Activated effector memory CD4-positive, alpha-beta T cell treated with Interleukin-2 at 50 U/mL for 16 hours (primary cell): Measurements from ENCODE around the gene MAN2B2.

Source experiments
- DNase-seq: peaks from one replicate; pipeline ENCODE4 v3.0.0-alpha.2; 2020

The MAN2B2 gene

DNA sequence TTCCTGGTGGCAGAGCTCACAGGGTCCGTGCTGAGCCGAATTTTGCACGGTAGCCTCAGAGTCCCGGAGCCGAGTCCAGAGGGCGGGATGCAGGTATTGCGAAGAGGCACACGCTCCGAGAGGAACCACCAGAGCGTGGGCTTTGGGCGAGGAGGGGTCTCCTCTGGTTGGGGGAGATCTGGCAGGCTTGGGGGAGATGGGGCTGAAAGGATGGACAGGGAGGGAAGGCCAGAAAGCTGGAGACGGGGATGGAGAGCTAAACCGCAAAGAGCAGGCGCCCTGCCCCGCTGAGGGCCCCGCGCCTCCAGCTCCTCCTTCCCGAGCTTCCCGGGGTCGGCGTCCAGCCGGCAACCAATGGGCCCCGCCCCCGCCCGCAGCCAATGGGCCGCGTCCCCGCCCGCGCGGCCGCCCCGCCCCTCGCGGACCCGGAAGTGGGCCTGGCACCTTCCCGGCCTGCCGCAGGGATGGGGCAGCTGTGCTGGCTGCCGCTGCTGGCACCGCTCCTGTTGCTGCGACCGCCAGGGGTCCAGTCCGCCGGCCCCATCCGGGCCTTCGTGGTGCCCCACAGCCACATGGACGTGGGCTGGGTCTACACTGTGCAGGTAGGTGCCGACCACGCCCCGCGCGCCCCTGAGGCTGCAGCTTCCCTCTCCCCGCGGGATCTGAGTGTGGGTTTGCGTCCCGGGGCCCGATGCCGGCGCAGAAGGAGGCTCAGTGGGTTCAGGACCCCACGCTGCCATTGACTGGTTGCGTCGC is at the start of gene MAN2B2:
TSS of gene MAN2B2 (plus strand) at position 443 of the 756 bp plus-strand sequence. CDS start at position 465, 22 bp downstream.
- DNase-seq, result peak; percentile 80

DNA sequence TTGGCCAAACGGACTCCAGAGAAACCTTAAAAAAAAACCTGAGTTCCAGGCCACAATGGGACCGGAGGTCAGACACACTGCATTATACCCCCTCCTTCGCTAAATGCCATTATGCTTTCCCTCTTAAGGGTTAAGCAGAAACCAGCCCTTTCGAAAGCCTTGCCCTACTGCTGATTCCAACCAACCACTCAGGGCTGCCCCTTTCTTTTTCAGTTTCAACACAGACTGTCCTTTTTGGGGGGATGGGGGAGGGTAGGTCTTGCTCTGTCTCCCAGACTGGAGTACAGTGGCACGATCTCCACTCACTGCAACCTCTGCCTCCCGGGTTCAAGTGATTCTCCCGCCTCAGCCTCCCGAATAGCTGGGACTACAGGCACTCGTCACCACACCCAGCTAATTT is 49.5 kb upstream of the MAN2B2 start:
- no peak for DNase-seq

DNA sequence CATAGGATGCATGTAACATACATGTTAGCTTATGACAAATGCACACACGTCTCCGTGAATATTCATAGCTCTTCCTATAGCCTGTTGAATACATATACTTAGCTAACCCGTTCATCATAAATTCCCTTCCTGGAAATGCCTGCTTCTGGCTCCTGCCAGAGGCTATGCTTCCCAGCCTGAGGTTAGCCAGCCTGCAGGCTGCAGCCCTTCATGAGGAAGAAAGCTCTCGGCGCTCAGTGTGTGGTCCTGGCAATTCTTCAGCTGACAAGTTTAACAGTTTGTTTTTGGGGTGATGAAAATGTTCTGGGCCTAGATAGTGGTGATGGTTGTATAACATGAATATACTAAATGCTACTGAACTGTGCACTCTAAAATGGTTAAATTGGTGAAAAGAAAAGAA is 48.8 kb upstream of the MAN2B2 start:
- DNase-seq, result no peak

DNA sequence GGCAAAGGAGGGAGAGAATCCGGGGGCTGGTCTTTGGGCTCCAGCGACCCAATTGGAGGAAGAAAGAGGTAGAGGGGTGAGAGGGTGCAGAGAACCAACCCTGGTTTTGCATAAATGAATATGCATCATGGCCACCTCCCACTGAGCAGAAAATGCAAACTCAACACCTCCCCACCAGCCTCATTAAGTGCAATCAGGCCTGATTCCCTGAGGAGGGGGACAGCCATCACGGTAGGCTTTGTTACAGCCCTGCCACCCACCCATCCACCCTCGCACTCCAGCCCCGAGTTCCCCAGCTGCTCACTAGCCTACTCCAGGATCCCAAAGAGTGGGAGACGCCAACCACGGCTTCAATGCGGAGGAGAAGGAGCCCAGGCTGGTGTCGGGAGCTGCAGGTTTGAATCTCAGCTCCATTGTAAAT is 48.3 kb upstream of the MAN2B2 start:
- DNase-seq, result no peak

DNA sequence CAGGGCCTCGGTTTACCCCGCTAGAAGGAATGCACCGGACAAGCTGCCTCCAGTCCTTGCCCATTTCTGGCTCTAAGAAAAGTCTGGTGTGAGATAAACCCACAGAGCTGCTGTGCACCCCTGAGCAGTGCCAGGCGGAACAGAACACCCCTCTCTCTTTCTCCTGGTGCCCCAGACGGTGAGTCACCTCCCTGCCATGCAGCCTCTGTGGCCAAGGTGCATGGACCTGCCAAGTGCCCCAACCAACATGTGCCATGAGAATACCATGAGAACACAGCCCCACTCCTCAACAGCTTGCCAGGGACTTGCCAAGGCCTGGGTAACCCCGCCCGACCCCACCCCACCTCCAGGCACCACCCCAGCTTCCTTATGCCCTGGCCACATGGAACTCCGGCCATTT is 47.7 kb upstream of the MAN2B2 start:
- DNase-seq, result no peak

DNA sequence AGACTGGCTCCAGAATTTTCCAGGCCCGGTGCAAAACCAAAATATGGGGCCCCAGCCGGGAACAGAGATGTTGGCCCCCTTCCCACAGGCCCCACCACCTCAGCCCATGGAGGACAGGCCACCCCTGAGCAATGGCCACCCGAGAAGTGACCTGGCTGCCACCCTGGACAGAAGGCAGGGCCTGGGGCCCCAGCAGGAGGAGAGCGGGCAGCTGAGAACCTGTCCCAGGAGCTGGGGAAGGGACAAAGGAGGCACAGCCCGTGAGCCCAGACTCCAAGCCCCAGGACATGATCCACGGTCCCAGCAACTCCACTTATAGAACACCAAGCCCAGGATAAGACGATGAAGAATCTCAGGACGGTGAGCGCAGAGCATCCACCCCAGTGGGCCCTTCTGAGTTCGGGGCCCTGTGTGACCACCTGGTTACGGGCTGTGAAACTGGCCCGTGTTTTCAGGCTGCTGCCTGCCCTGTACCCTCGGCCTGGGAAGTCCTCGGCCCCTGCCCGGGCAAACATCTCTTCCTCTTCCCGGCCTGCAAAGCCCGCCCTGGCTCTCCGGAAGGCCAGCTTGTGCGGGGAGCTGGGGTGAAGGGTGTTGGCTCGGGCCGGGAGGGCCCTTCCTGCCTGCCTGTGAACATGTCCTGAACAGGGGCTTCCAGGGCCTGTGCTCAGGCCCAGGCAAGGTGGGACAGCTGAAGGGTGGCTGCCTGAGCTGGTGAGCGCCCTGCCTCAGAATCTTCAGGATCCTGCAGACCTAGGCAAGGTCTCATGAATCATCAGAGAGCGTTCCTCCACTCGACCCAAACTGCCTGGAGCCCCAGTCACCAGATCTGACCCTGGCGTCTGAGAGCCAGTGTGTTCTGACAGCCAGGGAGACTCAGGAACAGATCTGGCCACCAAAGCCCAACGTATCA is 47.0 kb upstream of the MAN2B2 start:
- DNase-seq, result no peak

DNA sequence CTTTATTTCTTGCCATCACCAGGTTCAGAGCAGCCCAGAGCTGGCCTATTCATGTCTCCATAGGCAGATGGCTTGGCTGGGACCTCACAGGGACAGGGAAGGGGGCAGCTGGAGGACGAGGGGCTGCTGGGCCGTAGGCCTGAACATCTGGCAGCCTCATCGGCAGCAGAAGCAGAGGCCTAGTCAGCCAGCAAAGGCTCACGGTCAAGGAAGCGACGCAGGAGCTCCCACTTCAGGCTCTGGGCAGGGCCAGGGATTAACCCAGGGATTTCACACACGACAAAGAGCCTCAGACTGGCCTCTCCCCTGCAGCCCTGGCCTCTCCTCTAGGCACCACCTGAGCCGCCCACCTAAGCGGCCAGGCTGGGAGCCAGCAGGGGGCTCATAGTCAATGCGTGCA is 46.0 kb upstream of the MAN2B2 start:
- no peak for DNase-seq

DNA sequence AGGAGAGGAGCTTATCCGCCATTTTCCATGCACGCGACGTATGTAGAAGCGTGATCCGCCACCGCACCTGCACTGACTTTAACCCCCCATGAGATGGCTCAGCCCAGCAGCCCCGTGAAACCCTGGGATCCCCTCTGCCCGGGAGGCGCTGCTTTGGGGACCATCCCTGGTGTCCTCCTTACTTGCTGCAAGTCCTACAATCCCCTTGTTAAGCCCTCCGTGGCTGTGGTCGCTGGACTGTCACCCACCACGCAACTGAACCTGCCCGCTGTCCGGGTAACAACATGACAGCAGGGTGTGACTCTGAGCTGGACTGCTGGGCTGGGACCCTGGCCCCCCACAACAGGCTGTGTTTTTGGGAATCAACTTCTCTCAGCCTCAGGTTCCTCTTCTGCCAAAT is 44.7 kb upstream of the MAN2B2 start:
- no peak for DNase-seq

DNA sequence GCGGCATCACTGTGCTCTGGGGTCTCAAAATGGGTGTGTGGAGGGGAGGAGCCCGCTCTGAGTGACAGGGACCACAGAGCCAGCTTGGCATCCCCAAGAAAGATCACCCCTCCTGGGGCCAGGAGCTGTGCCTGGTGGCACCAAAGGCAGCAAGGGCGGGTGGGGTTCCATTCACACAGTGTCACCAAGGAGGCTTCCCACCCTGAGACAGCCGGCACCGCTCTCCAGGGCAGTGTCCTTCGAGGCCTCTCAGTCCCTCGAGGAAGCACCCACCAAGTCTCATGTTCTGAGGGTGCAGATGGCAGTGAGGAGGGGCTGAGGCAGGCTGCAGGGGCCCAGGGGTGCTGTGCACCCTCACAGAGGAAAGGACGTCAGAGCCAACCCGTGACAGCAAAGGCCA is 44.0 kb upstream of the MAN2B2 start:
- no peak for DNase-seq

DNA sequence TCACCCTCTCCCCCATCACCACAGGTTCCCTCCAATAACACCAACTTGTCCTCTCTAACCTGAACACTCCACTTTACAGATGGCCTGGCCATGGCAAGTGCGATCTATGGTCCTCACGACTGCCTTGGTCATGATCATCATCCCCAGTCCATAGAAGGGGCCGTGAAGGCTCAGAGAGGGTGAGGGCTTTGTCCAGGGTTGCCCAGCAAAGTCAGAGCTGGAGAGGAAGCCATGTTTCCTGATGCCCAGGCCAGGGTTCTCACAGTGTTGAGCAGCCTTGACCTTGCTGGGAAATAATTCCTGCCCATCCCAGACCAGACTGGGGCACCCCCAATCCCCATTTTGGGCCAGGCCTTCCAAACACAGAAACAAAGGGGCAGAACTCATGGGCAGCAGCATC is 42.9 kb upstream of the MAN2B2 start:
- DNase-seq, result no peak

DNA sequence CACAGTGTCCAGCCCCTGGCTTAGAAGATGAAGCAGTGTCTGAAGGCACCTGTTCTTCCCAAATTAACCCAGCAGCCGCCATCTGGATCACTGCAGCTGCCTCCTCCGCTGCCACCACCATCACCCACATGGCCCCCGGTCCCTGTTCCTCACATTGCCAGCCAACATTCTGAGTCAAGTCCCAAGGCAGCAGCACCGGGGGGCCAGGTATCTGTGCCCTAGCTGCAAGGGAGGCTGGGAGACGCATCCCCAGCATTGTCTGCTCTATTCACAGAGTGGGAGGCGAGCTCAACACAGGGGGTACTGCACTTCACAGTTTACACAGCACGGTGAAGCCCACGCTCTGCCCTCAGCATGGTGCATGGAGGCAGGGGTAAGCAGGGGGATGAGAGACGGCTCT is 42.3 kb upstream of the MAN2B2 start:
- DNase-seq, result no peak

DNA sequence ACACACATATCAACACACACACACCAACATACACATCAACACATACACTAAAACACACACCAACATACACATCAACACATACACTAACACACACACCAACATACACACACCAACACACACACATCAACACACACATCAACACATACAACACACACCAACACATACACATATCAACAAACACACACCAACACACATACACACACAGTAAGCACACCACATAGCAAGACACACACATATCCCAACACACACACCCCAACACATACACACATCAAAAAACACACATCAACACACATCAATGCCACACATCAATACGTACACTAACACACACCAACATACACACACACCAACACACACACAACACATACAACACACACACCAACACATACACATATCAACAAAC is 40.9 kb upstream of the MAN2B2 start:
- no peak for DNase-seq

DNA sequence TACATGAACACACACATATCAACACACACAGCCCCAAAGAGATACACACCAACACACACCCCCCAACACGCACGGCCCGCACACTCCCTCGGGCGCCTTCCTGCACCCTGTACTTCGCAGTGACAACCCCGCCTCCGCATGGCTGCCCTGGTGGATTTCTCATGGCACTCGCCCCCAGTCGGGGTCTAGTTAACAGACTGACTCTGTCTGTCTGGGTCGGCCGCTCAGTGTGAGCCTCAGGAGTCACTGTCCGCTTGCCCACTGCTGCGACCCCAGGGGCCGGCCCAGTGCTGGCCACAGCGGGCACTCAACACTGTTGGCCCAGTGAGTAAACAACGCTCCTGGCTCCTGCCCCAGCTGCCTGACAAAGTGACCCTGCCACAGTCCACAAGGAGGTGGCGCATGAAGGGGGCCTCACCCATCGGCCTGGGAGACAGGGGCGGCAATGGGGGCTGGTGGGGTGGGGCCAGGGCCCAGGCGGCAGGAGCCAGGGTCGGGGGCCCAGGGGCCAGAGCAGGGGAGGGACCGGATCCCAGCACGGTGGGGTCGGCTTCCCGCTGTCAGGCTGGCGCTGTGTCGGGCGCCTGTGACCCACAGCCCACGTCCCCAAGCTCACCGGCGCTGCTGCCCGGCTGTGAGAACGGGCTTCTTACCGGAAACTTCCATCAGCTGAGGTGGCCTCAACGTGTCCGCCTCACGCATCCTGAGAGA is 40.2 kb upstream of the MAN2B2 start:
- DNase-seq, result no peak

DNA sequence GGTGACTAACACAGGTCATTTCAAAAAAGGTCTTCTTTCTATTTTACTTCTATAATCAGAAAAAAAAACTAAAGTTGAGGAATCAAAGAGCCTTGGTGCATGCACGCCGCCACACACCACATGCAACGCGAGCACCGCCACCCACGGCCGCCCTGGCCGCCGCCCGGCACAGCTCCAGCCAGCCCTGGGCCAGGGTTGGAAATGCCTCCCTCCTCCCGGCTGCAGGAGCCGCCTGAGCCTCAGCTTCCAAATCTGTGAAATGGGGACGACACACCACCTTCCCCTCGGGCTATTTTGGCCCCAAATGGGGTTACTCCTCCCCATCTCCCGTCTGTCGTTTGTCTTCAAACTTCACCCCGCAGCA is 39.7 kb upstream of the MAN2B2 start:
- no peak for DNase-seq

DNA sequence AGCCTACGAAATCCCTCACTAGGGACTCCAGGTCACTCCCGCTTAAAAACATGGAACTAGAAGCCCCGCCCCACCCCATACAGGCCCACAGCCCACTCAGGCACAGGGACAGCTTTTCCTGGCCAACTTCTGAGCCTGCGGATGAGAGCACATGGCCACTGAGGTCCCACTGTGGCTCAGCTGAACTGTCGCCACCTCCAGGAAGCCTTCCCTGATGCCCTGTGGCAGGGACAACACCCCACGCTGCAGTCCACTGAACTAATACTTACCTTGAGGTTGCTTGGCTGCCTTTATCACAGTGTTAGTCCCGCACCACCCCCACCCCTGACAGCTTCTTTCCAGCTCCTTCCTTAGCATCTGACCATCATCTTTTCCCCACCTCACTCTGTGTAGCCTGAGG is 39.3 kb upstream of the MAN2B2 start:
- no peak for DNase-seq

DNA sequence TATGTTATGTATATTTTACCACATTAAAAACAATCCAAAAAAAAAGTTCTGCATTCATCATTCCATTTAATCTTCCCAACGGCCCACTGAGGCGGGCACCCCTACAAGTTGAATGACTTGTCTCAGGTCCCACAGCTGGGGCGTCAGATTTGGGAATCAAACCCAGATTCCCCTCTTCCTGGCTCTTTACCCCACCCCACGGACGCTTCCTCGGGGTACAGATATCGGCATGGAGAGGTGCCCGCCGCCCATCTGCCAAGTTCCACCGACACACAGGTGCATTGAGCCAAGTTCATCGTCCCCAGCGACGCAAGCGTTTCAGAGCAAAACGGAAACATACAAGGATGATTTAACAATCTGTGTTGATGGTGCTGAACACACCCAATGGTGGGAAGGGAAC is 36.9 kb upstream of the MAN2B2 start:
- DNase-seq, result no peak

DNA sequence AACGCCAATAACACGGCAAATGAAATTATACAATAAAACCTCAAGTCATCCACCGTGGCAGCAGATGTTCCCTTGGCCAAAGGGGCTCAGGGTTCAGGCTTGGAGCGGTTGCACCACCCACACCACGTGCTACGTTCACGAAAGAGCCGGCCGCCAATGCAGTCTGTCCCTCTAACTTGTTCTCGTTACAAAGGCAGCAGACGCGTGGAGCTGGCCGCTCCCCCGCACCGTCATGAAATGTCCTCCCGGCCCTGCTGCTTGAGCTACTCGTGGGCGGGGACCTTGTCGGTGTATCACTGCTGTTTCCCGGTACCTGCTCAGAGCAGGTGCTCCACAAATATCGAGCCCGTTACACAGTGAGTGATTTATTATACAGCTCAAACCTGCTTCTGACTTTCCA is 36.4 kb upstream of the MAN2B2 start:
- no peak for DNase-seq

DNA sequence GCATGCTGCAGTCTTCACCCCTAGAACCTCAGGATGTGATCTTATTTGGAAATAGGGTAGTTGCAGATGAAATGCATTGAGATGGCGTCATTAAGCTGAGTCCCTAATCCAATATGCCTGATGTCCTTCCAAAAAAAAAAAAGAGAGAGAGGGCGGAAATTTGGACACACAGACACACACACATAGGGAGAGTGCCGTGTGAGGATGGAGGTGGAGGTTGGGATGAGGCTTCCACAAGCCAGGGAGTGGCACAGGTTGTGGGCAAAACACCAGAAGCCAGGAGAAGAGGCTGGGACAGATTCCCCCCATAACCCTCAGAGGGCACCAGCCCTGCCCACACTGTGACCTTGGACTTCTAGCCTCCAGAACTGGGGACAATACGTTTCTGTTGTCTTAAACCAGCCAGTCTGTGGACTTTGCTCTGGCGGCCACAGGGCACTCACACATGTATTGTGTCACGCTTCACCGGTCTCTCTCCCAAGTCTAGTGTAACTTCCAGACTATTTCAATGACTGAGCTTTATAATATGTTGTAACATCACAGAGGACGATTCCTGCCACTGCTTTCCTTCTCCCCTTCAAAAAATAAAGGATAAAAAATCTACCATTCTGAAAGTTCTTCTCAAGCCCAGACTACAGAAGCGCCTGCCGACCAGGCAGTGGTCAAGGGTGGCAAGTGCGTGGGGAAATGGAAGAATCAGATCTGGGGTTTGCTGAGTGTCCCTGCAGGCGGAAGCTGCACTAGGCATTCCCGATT is 35.8 kb upstream of the MAN2B2 start:
- DNase-seq, result no peak

DNA sequence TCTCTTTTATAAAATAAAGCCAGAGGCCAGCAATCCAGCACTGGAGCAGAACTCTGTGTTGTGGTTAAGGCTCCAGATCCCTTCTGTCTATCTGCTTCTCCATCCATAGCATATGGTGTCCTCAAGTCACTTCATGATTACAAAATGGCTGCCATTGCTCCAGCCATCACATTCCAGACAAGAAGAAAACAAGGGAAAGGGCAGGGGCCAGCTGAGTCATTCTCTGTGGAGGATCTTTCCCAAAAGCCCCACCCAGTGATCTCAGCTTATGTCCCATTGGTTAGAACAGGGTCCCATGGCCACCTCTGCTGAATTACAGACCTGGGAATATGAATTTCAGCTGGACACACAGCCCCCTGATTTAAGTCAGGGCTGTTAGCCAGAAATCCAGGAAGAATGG is 34.1 kb upstream of the MAN2B2 start:
- DNase-seq, result no peak

DNA sequence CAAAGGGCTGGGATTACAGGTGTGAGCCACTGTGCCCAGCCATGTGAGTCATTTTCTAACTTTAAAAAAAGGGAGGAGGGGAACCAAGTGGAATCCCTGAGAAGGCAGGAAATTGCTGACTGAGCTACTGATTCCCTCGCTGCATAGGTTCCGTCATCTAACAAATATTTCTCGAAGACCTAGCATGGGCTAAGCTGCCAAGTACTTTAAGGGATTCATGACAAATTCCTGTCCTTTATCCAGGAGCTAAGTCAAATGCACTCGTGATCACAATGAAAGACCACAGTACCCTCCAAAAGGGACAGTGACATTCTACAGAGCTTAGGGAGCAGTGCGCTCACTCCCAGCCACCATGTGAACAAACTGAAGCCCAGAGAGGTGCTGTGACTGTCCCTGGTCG is 33.2 kb upstream of the MAN2B2 start:
- no peak for DNase-seq

DNA sequence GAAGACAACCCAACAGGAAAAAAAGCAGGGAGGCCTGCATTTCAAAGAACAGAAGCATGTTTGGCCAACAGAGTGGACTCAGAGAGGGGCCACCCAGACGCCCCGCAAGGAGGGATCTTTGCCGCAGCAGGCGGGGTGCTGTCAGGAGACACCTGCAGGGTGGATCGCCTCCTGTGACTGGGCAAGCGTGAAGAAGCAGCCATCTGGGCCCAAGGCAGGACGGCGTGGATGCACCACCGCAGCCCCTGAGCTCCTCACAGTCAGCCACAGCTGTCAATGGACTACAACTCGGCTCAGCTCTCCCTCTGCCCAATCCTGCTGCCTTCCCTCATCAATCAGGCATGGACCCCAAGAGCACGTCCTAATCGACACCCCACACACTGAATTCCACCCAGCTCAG is 32.0 kb upstream of the MAN2B2 start:
- no peak for DNase-seq

DNA sequence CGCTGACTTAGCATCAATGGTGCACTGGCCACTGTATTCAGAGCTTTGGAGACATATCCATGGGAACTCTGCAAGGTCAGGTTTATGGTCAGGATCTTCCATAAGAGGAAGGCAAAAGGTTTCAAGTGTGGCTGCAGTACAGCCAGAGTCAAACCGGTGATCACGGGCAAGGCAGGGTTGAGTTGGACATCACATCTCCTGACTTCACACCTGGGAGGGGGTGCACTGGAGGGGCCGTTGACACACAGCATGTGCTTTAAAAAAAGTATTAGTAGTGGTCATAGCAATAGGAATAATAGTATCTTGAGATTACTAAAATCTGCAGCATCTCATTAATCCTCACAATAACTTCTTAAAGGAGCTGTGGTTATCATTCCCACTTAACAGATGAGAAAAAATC is 28.9 kb upstream of the MAN2B2 start:
- DNase-seq, result no peak
